Fibroblast of lung (primary cell): ENCODE data around the gene SBSN.

ENCODE experiments used
- EZH2 ChIP-seq: IDR thresholded peaks from 2 replicates; pipeline ENCODE4 v1.5.1; 2012; ENCODE audit warnings: low read length, control low read depth, mild to moderate bottlenecking; ENCODE audit errors: missing control alignments
- TF ChIP-seq, protein P1 (sequence below), 2 donors: IDR thresholded peaks in 1 of 2; conservative IDR thresholded peaks in 1 of 2; 1 replicate in 1 of 2; 2 replicates in 1 of 2; pipeline ENCODE4 v1.5.1; 2011 to 2012; ENCODE audit warnings: low read length in 2 of 2, control low read depth in 1 of 2, inconsistent platforms in 1 of 2, low read depth in 1 of 2, mild to moderate bottlenecking in 1 of 2

DNA sequence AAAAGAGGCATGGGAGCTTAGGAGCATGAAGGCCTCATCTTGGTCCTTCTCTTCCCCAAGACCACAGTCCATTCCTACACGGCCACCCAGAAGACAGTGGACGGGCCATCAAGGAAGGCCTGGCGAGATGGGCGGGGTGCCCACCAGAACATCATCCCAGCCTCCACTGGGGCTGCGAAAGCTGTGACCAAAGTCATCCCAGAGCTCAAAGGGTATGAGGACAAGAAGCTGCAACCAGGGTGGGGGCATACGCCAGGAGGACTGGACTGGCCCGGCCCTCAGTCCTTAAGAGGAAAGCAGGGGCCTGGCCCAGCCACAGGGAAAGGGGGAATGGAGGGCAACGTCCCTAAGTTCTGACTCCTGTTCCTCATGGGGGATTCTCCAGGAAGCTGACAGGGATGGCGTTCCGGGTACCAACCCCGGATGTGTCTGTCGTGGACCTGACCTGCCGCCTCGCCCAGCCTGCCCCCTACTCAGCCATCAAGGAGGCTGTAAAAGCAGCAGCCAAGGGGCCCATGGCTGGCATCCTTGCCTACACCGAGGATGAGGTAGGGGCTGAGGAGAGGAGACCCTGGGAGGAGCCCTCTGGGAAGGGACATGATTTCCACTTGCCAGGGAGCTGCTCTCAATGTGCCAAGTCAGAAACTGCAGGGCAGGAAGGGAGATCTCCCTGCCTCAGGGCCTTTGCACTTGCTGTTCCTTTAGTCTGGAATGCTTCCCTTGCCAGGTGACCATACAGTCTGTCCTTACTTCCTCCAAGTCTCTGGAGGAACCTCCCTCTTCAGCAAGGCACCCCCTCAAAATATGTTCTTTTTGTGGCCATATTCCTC lies 15.4 kb upstream of the SBSN start:
- TF ChIP-seq, protein P1, sequence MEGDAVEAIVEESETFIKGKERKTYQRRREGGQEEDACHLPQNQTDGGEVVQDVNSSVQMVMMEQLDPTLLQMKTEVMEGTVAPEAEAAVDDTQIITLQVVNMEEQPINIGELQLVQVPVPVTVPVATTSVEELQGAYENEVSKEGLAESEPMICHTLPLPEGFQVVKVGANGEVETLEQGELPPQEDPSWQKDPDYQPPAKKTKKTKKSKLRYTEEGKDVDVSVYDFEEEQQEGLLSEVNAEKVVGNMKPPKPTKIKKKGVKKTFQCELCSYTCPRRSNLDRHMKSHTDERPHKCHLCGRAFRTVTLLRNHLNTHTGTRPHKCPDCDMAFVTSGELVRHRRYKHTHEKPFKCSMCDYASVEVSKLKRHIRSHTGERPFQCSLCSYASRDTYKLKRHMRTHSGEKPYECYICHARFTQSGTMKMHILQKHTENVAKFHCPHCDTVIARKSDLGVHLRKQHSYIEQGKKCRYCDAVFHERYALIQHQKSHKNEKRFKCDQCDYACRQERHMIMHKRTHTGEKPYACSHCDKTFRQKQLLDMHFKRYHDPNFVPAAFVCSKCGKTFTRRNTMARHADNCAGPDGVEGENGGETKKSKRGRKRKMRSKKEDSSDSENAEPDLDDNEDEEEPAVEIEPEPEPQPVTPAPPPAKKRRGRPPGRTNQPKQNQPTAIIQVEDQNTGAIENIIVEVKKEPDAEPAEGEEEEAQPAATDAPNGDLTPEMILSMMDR (conservative IDR thresholded peaks at IDR 0.05 in 1 of 2, IDR thresholded peaks at IDR 0.05 in 1 of 2; ENCODE audit: low read depth in 1 of 2, low read length in 2 of 2) = no peak
- no peak for TF ChIP-seq EZH2
